HEK293T (cell line): ENCODE data around the gene ABHD10.

ENCODE experiments used
- ELF4 ChIP-seq: fragments of 450-650 bp; IDR thresholded peaks from 2 replicates; pipeline ENCODE4 v1.6.1; 2017; ENCODE audit warnings: antibody characterized with exemption
- FOXK2 ChIP-seq: fragments of 450-650 bp; IDR thresholded peaks from 2 replicates; pipeline ENCODE4 v1.6.1; 2016; ENCODE audit warnings: mild to moderate bottlenecking
- FOXM1 ChIP-seq: fragments of 450-650 bp; IDR thresholded peaks from 2 replicates; pipeline ENCODE4 v1.6.1; 2017; ENCODE audit warnings: mild to moderate bottlenecking, borderline replicate concordance
- SP1 ChIP-seq: fragments of 450-650 bp; IDR thresholded peaks from 2 replicates; pipeline ENCODE4 v1.6.1; 2017
- SUZ12 ChIP-seq: fragments of 450-650 bp; IDR thresholded peaks from 2 replicates; pipeline ENCODE4 v1.6.1; 2016; ENCODE audit warnings: mild to moderate bottlenecking
- TARDBP ChIP-seq: fragments of 450-650 bp; IDR thresholded peaks from 2 replicates; pipeline ENCODE4 v1.6.1; 2016

GRCh38 chr3:112001526-112001925 lies 22.7 kb downstream of the ABHD10 start:
- no peak for TF ChIP-seq SP1
- no peak for TF ChIP-seq FOXM1
- TF ChIP-seq FOXK2 = no peak
- no peak for TF ChIP-seq SUZ12
- no peak for TF ChIP-seq ELF4
- no peak for TF ChIP-seq TARDBP
